GM19240 (cell line): ENCODE data around the gene TOGARAM2.
"Not testable (repeated sequence)": the region's sequence is repeated elsewhere in the genome, so short reads cannot be mapped to it uniquely, and the experiment has no call there.

Experiments used
- DNase-seq: peaks from one replicate; pipeline ENCODE4 v3.0.0; 2011; ENCODE audit warnings: low spot score; ENCODE audit not compliant: insufficient read length

TOGARAM2 gene

GRCh38 chr2:28977176-28977875 is 3.8 kb upstream of the TOGARAM2 start:
- no peak for DNase-seq

DNA sequence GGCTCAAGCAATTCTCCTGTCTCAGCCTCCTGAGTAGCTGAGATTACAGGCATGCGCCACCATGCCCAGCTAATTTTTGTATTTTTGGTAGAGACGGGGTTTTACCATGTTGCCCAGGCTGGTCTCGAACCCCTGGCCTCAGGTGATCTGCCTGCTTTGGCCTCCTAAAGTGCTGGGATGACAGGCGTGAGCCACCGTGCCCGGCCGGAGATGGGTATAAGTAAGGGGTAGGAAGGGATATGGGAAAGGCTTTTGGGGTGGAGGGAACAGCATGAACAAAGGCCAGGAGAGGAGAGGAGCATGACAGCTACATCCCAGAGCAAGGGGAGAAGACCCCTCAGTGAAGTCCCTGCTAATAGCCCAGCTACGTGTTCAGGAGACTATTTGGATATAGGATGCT is 3.1 kb upstream of the TOGARAM2 start:
- not testable (repeated sequence) for DNase-seq

GRCh38 chr2:28978606-28979005 is 2.5 kb upstream of the TOGARAM2 start:
- no peak for DNase-seq

- DNase-seq: no peak
Measured at GRCh38 chr2:28979041-28979440, 2.1 kb upstream of the TOGARAM2 start.

DNA sequence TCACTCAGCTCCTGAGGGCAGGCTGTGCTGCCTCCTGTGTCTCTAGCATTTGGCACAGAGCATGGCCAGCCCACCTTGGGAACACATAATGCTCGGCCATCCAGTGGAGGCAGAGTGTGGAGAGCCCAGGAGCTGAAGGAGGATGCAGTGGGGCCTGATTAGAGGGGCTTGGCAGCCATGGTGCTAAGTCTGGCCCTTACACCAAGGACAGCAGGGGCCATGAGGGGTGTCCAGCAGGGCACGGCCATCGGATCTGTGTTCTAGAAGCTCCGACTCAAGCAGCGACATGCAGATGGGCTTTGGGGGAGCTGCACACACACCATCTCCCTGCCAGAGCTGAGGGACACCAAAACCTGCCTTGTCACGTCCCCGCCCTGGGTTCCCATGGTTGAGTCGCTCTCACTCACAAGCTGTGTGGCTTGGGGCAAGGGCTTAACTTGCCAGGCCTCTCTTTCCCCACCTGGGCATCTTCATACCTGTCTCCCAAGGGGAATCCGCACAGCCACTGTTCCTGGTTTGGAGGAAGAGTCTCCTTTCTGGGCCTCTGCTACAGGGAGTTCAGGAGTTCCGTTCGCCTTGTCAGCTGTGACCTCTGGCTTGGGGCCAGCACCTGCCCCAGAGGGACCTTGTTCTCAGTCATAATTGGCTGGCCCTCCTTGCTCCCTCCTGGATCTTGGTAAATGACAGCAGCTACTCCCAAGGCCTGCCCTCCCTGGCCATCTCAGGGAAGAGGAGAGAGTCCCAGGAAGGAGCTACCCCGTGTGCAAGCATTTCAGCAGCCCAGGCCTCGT is 1.3 kb upstream of the TOGARAM2 start:
- DNase-seq: no peak

DNA sequence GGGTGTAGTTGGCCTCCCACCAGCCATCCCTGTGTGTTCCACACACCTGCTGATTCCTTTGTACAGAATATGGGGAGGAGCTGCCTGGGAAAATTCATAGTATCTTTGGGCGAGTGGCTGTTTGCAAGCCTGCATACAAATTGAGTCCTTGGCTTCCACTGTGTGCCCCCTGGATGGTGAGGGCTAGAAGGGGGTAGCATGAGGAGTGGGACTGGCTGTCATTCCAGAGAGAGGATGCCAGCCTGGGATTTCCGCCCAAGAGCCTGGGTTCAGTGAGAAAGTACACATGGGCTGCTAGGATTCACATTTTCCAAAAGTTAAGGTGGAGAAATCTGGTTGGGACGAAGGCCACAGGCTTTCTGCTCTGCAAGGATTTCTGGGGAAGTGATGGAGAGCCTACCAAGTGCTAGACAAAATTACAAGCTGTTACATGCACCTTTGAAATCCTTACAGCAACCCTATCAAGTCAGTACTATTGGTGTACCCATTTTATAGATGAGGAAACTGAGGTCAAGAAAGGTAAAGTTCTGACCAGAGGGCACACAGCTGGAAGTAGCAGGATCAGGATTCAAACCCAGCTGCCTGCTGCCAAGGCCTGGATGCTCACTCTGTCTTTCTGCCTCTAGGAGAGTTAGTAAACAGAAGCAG is 606 bp upstream of the TOGARAM2 start:
- no peak for DNase-seq

DNA sequence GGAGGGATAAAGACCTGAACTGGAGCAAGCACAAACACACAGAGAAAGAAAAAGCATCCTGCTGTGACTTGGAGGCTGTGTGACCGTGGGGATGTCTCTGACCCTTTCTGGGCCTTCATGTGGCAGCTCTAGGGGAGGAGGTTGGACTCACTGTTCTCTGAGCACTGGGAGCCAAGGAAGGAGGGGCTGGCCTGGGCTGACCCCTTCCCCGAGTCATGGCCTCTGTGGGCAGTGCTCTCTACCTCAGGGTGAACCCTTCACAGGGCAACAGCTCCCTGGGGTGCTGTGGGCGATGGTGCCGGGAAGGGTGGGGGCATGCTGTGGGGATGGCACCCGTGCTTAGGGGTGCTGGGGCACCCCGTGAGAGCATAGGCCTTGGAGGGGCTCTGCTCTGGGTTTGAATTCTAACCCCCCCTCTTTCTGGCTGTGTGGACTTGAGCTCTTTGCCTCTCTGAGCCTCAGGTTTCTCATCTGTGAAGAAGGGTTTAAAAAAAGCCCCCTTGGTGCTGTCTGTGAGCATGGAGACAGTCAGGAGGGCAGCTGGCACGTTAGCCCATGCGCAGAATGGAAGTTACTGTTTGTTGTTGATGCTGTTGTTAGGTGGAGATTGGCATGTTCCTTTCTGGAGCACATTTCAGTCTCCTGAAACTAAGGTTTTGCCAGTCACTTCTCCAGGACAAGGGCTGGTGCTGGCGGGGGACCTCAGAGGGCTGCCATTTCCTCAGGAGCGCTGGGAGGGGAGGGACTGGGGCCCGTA is 700 bp downstream of the TOGARAM2 start:
- DNase-seq: no peak

- DNase-seq: no peak
Measured at GRCh38 chr2:28982381-28982950, 1.4 kb downstream of the TOGARAM2 start.

DNA sequence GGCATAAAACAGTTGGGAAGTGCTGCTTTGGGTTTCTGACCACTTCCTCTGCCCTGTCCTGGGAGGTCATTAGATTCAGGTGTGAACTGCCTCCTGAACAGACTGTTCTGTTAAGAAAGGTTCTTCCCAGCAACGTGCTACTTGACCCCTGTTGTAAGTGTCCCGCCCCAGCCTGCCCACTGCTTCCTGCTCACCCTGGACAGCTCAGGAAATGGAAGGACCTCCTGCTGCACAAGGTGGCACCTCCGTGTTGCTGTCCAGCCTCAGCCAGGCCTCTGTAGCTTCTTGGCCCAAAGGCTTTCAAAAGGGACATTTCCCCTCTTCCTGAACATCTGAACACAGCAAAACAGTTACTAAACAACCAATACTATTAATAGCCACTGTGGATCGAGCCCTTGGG is 5.3 kb downstream of the TOGARAM2 start:
- no peak for DNase-seq

DNA sequence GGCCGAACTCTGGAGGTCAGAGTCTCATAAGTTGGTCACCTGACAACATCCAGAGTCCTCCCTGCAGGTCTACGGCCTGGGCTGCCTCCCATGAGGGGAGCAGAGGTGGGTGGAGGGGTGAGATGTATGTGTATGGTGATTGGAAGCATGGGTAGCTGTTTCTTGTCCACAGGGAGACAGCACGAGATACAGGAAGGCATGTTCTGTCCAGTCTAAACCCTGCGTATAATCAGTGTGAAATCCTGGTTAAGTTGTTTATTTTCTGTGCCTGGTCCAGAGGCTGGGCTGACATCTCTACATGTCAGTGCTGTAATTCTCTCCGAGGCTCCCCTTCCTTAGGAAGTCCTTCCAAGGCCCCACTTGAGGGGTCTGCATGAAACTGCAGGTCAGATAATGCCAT is 8.9 kb downstream of the TOGARAM2 start:
- DNase-seq: no peak

DNA sequence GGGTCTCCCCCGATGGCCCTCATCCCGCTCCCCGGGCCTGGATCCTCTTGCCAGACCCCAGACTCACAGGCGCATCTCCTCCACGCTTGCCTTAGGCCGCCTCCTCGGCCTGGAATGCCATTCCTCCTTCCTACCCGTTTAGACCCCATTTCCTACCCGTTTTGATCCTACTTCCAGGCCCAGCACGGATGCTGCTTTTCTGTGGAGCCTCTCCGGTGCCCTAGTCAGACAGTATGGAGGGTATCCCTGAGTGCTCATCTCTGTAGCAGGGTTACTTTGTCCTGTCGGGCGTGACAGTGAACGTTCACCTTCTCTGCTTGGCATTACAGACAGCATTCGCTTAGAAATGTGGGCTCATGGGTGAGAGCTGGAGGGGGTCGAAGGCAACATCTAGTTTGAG is 9.3 kb downstream of the TOGARAM2 start:
- no peak for DNase-seq

- DNase-seq: no peak
Measured at GRCh38 chr2:28991021-28991420, 9.9 kb downstream of the TOGARAM2 start.

DNA sequence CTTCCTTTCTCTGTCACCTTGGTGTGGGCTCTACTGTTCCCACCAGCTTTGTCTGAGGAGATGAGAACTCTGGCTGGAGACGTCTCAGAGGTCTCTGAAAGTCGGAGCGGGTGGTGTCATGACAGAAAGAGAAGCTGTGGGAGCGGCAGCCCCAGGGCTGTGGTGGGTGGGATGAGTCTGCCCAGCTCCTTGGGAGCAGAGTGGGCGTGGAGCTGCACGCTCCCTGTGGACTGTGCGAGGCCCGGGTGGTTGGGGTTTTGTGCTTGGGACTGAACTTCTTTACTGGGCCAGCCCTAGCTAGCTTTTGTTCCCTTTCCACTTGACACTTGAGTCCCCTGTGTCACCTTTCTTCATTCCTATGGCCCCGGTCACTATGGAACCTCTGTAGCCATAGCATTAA is 10.4 kb downstream of the TOGARAM2 start:
- DNase-seq: no peak

DNA sequence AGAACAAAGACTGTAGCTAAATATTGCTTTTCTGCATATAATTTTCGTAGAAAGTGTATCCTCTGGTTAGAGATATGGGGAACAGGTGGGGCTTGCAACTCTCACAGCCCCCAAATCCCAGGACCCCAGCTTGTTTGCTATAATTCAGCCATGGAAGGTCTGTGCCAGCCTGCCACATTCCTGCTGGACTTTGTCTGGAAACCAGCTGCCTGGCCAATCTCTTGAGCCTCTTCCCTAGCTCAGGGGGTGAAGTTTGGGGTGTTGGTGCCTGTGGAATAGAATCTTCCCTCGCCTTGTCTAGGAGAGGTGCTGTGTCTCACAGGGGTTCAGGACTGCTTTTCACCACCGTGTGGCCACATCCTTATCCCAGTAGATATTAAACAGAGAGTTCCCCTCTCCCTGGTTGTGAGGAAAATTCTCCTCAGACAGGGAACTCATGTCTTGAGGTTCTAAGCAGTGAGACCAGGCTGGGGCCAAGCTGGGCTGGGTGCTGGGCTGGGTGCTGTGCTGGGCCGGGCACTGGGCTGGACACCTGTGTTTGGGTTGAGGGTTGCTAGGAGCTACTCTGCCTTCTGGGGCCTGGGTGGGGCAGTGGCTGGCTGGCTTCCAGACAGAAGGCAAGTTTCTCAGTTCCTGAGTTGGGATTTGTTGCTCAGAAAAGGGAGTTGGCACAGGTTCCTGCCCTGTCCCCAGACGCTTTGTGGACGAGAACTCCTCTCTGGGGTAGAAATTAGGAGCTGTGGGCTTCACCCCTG is 12.3 kb downstream of the TOGARAM2 start:
- no peak for DNase-seq

DNA sequence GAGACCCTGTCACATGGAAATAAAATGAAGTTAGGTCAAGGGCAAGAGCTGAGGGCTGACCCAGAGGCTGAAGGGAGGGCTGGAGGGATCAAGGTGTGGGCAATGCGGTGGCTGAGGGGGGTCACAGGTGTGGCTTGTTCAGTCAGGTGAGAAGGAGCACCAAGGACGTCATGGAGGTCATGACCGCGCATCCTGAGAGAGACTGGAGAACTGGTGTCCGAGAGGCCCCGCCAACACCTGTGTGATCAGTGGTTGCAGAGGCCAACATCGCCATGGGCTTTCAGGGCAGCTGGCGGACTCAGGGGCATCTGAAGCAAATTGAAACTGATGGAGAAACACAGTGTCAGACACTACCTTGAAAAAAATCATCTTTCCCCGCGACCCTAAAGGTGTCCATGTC is 13.0 kb downstream of the TOGARAM2 start:
- no peak for DNase-seq

DNA sequence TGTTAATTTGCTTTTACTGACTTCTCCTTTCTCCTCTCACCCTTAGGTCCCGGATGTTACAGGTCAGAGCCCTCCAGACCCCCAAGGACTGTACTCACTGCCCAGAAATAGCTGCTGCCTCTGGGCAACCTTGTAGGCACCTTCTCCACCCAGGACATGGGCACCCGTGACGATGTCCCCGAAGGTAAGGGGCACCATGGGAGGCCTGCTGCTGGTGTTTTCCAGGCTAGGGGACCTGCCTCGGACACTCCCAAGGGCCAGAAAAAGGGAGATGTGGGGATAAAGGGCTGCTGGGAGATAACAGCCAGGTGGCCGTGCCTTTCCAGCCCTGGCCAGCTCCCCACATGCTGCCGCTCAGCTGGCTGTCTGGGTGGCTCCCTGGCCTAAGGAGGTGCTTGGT is 13.6 kb downstream of the TOGARAM2 start:
- DNase-seq: no peak

GRCh38 chr2:28995765-28996750 is 15.0 kb downstream of the TOGARAM2 start:
- DNase-seq: no peak

DNA sequence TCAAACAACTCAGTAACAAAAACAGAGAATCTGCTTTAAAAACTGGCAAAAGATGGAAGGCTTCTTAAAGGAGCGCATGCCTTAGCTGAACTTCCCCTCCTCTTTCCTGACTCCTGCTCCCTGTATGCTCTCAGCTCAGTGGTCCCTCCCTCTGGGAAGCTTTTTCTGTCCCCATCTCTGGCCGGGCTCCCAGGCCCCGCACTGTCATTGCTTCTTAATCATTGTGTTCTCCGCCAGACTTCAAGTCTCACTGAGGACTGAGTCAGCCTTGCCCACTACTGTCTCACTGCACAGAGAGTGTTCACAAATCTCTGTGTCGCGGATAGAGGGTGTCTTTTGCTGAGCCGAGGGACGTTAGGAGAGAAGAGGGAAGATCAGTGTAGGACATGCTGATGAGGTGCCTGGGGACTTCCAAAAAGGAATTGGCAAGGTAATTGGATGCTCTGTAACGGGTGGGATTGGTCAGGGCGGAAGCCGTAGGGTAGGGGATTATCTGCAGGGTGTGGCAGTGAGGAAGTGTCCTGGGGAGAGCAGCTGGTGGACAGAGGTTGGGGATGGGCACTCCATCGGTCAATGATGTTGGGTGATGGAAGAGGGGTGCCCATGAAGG is 16.2 kb downstream of the TOGARAM2 start:
- DNase-seq: no peak
